Activated T-helper 2 cell treated with anti-CD3 and anti-CD28 coated beads, Interferon-gamma antibody, Interleukin-2, Interleukin-4, amounts not matched to agents 10 μg/mL and 5 μg/mL and 100 μg/mL, durations not matched to agents 14 hours and 24 hours and 36 hours (primary cell): Measurements from ENCODE around the gene NR6A1. TPM values are rescaled to one million over a fixed set of nuclear protein-coding genes. Genes with fewer than 3 reads are reported as not detected.
A peak's percentile ranks its signal among the peaks of the same experiment; 100 is the strongest.

Source experiments
- DNase-seq: peaks from one replicate; pipeline ENCODE4 v3.0.0; 2021; ENCODE audit warnings: low spot score
- H3K27ac Mint-ChIP-seq: one replicate; pipeline ENCODE4 v1.8.0; 2021; ENCODE audit warnings: mixed read lengths
- H3K27me3 Mint-ChIP-seq: one replicate; pipeline ENCODE4 v1.8.0; 2021; ENCODE audit warnings: low read depth, mixed read lengths
- H3K36me3 Mint-ChIP-seq: one replicate; pipeline ENCODE4 v1.8.0; 2021; ENCODE audit warnings: low read depth, mixed read lengths
- H3K4me1 Mint-ChIP-seq: one replicate; pipeline ENCODE4 v1.8.0; 2021; ENCODE audit warnings: low read depth, mixed read lengths
- H3K4me3 Mint-ChIP-seq: one replicate; pipeline ENCODE4 v1.8.0; 2021; ENCODE audit warnings: low read depth, mild to moderate bottlenecking, moderate library complexity, mixed read lengths
- H3K9me3 Mint-ChIP-seq: one replicate; pipeline ENCODE4 v1.8.0; 2021; ENCODE audit warnings: mixed read lengths
- intact Hi-C: fragments of 100-400 bp; cut with micrococcal nuclease; formaldehyde crosslinking; loops from one replicate; pipeline ENCODE4 v1.15.1; 2023
- total RNA-seq: library from RNA; stranded (reverse); gene quantifications from 2 replicates; pipeline ENCODE4 v1.2.3, GENCODE V29; 2022

The NR6A1 gene
- 1.5 and 1.8 TPM in 2 replicates for total RNA-seq

GRCh38 chr9:124771021-124771866 lies at the start of gene NR6A1:
TSS of gene NR6A1 (minus strand) at chr9:124771311.
- peaks cover 57% of the 10 kb centered on the region for H3K27me3 Mint-ChIP-seq
- H3K4me3 Mint-ChIP-seq, result peak within 1 kb of the TSS; percentile 87
- H3K4me1 Mint-ChIP-seq, result peaks cover 31% of the 10 kb centered on the region
- peak; percentile 92 for DNase-seq
- H3K27ac Mint-ChIP-seq, result peak within 1 kb of the TSS; percentile 76
- no peaks in the 10 kb centered on the region for H3K36me3 Mint-ChIP-seq
- no peaks in the 10 kb centered on the region for H3K9me3 Mint-ChIP-seq
- intact Hi-C loops, result loop anchor here (5.0 to 10.0 kb wide), 2 partner anchors 114 to 474 kb away; partner anchors contain the start of gene HSPA5

- H3K9me3 Mint-ChIP-seq, result no peaks in the 10 kb centered on the region
- H3K36me3 Mint-ChIP-seq, result no peaks in the 10 kb centered on the region
- intact Hi-C loops, result no loop called here
- DNase-seq, result no peak
- no peak overlapping the region for H3K4me3 Mint-ChIP-seq
- peaks cover 9% of the 10 kb centered on the region for H3K4me1 Mint-ChIP-seq
- peak overlapping the region; percentile 36 for H3K27ac Mint-ChIP-seq
- peaks cover 4% of the 10 kb centered on the region for H3K27me3 Mint-ChIP-seq
Measured at GRCh38 chr9:124818431-124819281, 47.5 kb upstream of the NR6A1 start.

GRCh38 chr9:124815601-124816000 lies 44.5 kb upstream of the NR6A1 start:
- no peak overlapping the region for H3K27ac Mint-ChIP-seq
- H3K36me3 Mint-ChIP-seq, result no peaks in the 10 kb centered on the region
- H3K4me3 Mint-ChIP-seq, result no peak overlapping the region
- no peaks in the 10 kb centered on the region for H3K9me3 Mint-ChIP-seq
- H3K4me1 Mint-ChIP-seq, result peaks cover 9% of the 10 kb centered on the region
- no peaks in the 10 kb centered on the region for H3K27me3 Mint-ChIP-seq
- DNase-seq, result no peak
- intact Hi-C loops, result no loop called here

- Mint-ChIP-seq H3K27ac (no peak overlapping the region), H3K9me3 (no peaks in the 10 kb centered on the region)
- no peak for DNase-seq
Measured at GRCh38 chr9:124814164-124814535, 43.0 kb upstream of the NR6A1 start.

GRCh38 chr9:124813501-124814163 lies 42.5 kb upstream of the NR6A1 start:
- H3K36me3 Mint-ChIP-seq, result no peaks in the 10 kb centered on the region
- no peak overlapping the region for H3K4me3 Mint-ChIP-seq
- no peaks in the 10 kb centered on the region for H3K9me3 Mint-ChIP-seq
- no peak overlapping the region for H3K27ac Mint-ChIP-seq
- H3K27me3 Mint-ChIP-seq, result no peaks in the 10 kb centered on the region
- DNase-seq, result no peak
- intact Hi-C loops, result no loop called here
- peaks cover 7% of the 10 kb centered on the region for H3K4me1 Mint-ChIP-seq

More at GRCh38 chr9:124814164-124814535, 43.0 kb upstream of the NR6A1 start:
- H3K27me3 Mint-ChIP-seq, result no peaks in the 10 kb centered on the region
- intact Hi-C loops, result no loop called here
- H3K4me1 Mint-ChIP-seq, result peaks cover 9% of the 10 kb centered on the region
- H3K36me3 Mint-ChIP-seq, result no peaks in the 10 kb centered on the region
- no peak overlapping the region for H3K4me3 Mint-ChIP-seq

- intact Hi-C loops, result no loop called here
- H3K4me1 Mint-ChIP-seq, result peaks cover 1% of the 10 kb centered on the region
- no peak for DNase-seq
- H3K27ac Mint-ChIP-seq, result no peak overlapping the region
- H3K27me3 Mint-ChIP-seq, result no peaks in the 10 kb centered on the region
- H3K9me3 Mint-ChIP-seq, result no peaks in the 10 kb centered on the region
- H3K4me3 Mint-ChIP-seq, result no peak overlapping the region
- no peaks in the 10 kb centered on the region for H3K36me3 Mint-ChIP-seq
Measured at GRCh38 chr9:124813041-124813440, 41.9 kb upstream of the NR6A1 start.

- Mint-ChIP-seq H3K4me3 (no peak overlapping the region), H3K27me3 (no peaks in the 10 kb centered on the region), H3K4me1 (no peaks in the 10 kb centered on the region), H3K27ac (no peak overlapping the region), H3K36me3 (no peaks in the 10 kb centered on the region), H3K9me3 (no peaks in the 10 kb centered on the region)
- DNase-seq, result no peak
- intact Hi-C loops, result no loop called here
Measured at GRCh38 chr9:124812441-124812876, 41.3 kb upstream of the NR6A1 start.

GRCh38 chr9:124810663-124811355 lies 39.7 kb upstream of the NR6A1 start:
- Mint-ChIP-seq H3K9me3 (no peaks in the 10 kb centered on the region), H3K27ac (no peak overlapping the region), H3K4me1 (no peaks in the 10 kb centered on the region), H3K36me3 (no peaks in the 10 kb centered on the region), H3K27me3 (no peaks in the 10 kb centered on the region), H3K4me3 (no peak overlapping the region)
- no peak for DNase-seq
- intact Hi-C loops, result no loop called here

GRCh38 chr9:124809741-124810500 lies 38.8 kb upstream of the NR6A1 start:
- H3K27ac Mint-ChIP-seq, result no peak overlapping the region
- H3K9me3 Mint-ChIP-seq, result no peaks in the 10 kb centered on the region
- no peak overlapping the region for H3K4me3 Mint-ChIP-seq
- no peaks in the 10 kb centered on the region for H3K4me1 Mint-ChIP-seq
- peaks cover 5% of the 10 kb centered on the region for H3K27me3 Mint-ChIP-seq
- no peaks in the 10 kb centered on the region for H3K36me3 Mint-ChIP-seq
- no peak for DNase-seq
- intact Hi-C loops, result no loop called here

GRCh38 chr9:124809211-124809610 lies 38.1 kb upstream of the NR6A1 start:
- Mint-ChIP-seq H3K36me3 (no peaks in the 10 kb centered on the region), H3K9me3 (no peaks in the 10 kb centered on the region), H3K4me1 (no peaks in the 10 kb centered on the region), H3K4me3 (no peak overlapping the region), H3K27ac (no peak overlapping the region), H3K27me3 (peaks cover 5% of the 10 kb centered on the region)
- no peak for DNase-seq
- intact Hi-C loops, result no loop called here

- H3K27me3 Mint-ChIP-seq, result peaks cover 5% of the 10 kb centered on the region
- intact Hi-C loops, result no loop called here
Measured at GRCh38 chr9:124808246-124808956, 37.3 kb upstream of the NR6A1 start.

More at GRCh38 chr9:124808246-124808956, 37.3 kb upstream of the NR6A1 start:
- no peak overlapping the region for H3K27ac Mint-ChIP-seq
- no peaks in the 10 kb centered on the region for H3K9me3 Mint-ChIP-seq
- H3K4me3 Mint-ChIP-seq, result no peak overlapping the region
- H3K4me1 Mint-ChIP-seq, result no peaks in the 10 kb centered on the region
- DNase-seq, result no peak
- no peaks in the 10 kb centered on the region for H3K36me3 Mint-ChIP-seq
